ENCODE measurements around the gene SP4.
A peak's percentile ranks its signal among the peaks of the same experiment; 100 is the strongest.

Gene SP4

GRCh38 chr7:21427871-21428658 lies at the start of gene SP4:
Gene SP4 (plus strand): TSS chr7:21428083. CDS start chr7:21428252, 169 bp downstream.
- peak; percentile 96 for DNase-seq

GRCh38 chr7:21383227-21384220 lies 44.4 kb upstream of the SP4 start:
- no peak for DNase-seq

GRCh38 chr7:21393937-21394336 lies 33.9 kb upstream of the SP4 start:
- no peak for DNase-seq

- DNase-seq: no peak
Measured at GRCh38 chr7:21401944-21402343, 25.9 kb upstream of the SP4 start.

- DNase-seq: no peak
Measured at GRCh38 chr7:21407796-21408480, 19.9 kb upstream of the SP4 start.

- no peak for DNase-seq
Measured at GRCh38 chr7:21408481-21408820, 19.4 kb upstream of the SP4 start.

- no peak for DNase-seq
Measured at GRCh38 chr7:21412410-21412851, 15.5 kb upstream of the SP4 start.

GRCh38 chr7:21412957-21413356 lies 14.9 kb upstream of the SP4 start:
- no peak for DNase-seq

GRCh38 chr7:21413502-21413901 lies 14.4 kb upstream of the SP4 start:
- no peak for DNase-seq

- DNase-seq: no peak
Measured at GRCh38 chr7:21414795-21415393, 13.0 kb upstream of the SP4 start.

GRCh38 chr7:21417647-21418046 lies 10.2 kb upstream of the SP4 start:
- DNase-seq: no peak

GRCh38 chr7:21422751-21423150 lies 5.1 kb upstream of the SP4 start:
- no peak for DNase-seq

GRCh38 chr7:21425290-21425689 lies 2.6 kb upstream of the SP4 start:
- DNase-seq: no peak

- no peak for DNase-seq
Measured at GRCh38 chr7:21426286-21427181, 1.3 kb upstream of the SP4 start.

- peak; percentile 99 for DNase-seq
Measured at GRCh38 chr7:21427182-21427870, 557 bp upstream of the SP4 start.

- no peak for DNase-seq
Measured at GRCh38 chr7:21428659-21428941, 717 bp downstream of the SP4 start.

GRCh38 chr7:21429021-21429420 lies 1.1 kb downstream of the SP4 start:
- DNase-seq: no peak

- no peak for DNase-seq
Measured at GRCh38 chr7:21429786-21430574, 2.1 kb downstream of the SP4 start.

GRCh38 chr7:21430575-21430954 lies 2.7 kb downstream of the SP4 start:
- DNase-seq: no peak

GRCh38 chr7:21443149-21443841 lies 15.4 kb downstream of the SP4 start:
- DNase-seq: no peak
